Transverse colon (tissue), 4 donors: ENCODE data around the gene RALGAPA2.

Experiments used
- POLR2AphosphoS5 ChIP-seq, 3 donors: sonication (generic); formaldehyde crosslinking; IDR thresholded peaks; one replicate each; pipeline ENCODE4 v1.6.1; 2016; ENCODE audit warnings: antibody characterized with exemption in 3 of 3
- TF ChIP-seq, protein P1 (sequence below), 5 experiments: fragments of 200-600 bp in 3 of 5; fragments of 450-650 bp in 2 of 5; sonication (generic) in 3 of 5; IDR thresholded peaks; 1 replicate in 2 of 5; 2 replicates in 3 of 5; pipeline ENCODE4 v1.5.1; 2016 to 2017; ENCODE audit warnings: antibody characterized with exemption in 5 of 5, inconsistent platforms in 3 of 5, mild to moderate bottlenecking in 2 of 5, moderate library complexity in 1 of 5

- TF ChIP-seq, protein P1, sequence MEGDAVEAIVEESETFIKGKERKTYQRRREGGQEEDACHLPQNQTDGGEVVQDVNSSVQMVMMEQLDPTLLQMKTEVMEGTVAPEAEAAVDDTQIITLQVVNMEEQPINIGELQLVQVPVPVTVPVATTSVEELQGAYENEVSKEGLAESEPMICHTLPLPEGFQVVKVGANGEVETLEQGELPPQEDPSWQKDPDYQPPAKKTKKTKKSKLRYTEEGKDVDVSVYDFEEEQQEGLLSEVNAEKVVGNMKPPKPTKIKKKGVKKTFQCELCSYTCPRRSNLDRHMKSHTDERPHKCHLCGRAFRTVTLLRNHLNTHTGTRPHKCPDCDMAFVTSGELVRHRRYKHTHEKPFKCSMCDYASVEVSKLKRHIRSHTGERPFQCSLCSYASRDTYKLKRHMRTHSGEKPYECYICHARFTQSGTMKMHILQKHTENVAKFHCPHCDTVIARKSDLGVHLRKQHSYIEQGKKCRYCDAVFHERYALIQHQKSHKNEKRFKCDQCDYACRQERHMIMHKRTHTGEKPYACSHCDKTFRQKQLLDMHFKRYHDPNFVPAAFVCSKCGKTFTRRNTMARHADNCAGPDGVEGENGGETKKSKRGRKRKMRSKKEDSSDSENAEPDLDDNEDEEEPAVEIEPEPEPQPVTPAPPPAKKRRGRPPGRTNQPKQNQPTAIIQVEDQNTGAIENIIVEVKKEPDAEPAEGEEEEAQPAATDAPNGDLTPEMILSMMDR (IDR thresholded peaks at IDR 0.05): no peak
- TF ChIP-seq POLR2AphosphoS5 (IDR thresholded peaks at IDR 0.05): no peak
Measured at GRCh38 chr20:20743511-20744169, 31.2 kb upstream of the RALGAPA2 start.
